MM.1S (cell line): ENCODE data around the gene EID2.

Experiments
- DNase-seq: peaks from one replicate; pipeline ENCODE4 v3.0.0-alpha.2; 2015
- H2AFZ ChIP-seq: fragments of 300-600 bp; sonication (generic); 2 replicates; pipeline ENCODE4 v1.6.0; 2016; ENCODE audit warnings: antibody characterized with exemption, low read length
- H3F3A ChIP-seq: fragments of 300-600 bp; sonication (generic); 2 replicates; pipeline ENCODE4 v1.6.1; 2016; ENCODE audit warnings: mild to moderate bottlenecking, antibody characterized with exemption, low read length, moderate library complexity, mixed read lengths; ENCODE audit not compliant: insufficient read depth
- H3K27ac ChIP-seq: fragments of 300-600 bp; sonication (generic); 2 replicates; pipeline ENCODE4 v1.5.1; 2016; ENCODE audit warnings: mild to moderate bottlenecking, low read length
- H3K27me3 ChIP-seq: fragments of 300-600 bp; sonication (generic); replicated peaks from 2 replicates; pipeline ENCODE4 v1.6.0; 2016; ENCODE audit warnings: low read length; ENCODE audit not compliant: insufficient read depth
- H3K36me3 ChIP-seq: fragments of 300-600 bp; sonication (generic); replicated peaks from 2 replicates; pipeline ENCODE4 v1.6.1; 2016; ENCODE audit warnings: mild to moderate bottlenecking, low read length, mixed read lengths; ENCODE audit not compliant: insufficient read depth
- H3K4me1 ChIP-seq: fragments of 300-600 bp; sonication (generic); 2 replicates; pipeline ENCODE4 v1.6.1; 2016; ENCODE audit warnings: low read length, mixed read lengths
- H3K4me2 ChIP-seq: fragments of 300-600 bp; sonication (generic); 2 replicates; pipeline ENCODE4 v1.6.0; 2016; ENCODE audit warnings: low read depth, low read length
- H3K4me3 ChIP-seq: fragments of 300-600 bp; sonication (generic); 2 replicates; pipeline ENCODE4 v1.5.1; 2016; ENCODE audit warnings: low read length, mixed read lengths
- H3K79me2 ChIP-seq: fragments of 300-600 bp; sonication (generic); 2 replicates; pipeline ENCODE4 v1.6.1; 2016; ENCODE audit warnings: mixed run types, low read length, mixed read lengths
- H3K9ac ChIP-seq: fragments of 300-600 bp; sonication (generic); 2 replicates; pipeline ENCODE4 v1.6.1; 2016; ENCODE audit warnings: low read length, mixed read lengths
- H3K9me2 ChIP-seq: fragments of 300-600 bp; sonication (generic); replicated peaks from 2 replicates; pipeline ENCODE4 v1.6.1; 2016; ENCODE audit warnings: mild to moderate bottlenecking, low read length, mixed read lengths; ENCODE audit not compliant: insufficient read depth
- H3K9me3 ChIP-seq: fragments of 300-600 bp; sonication (generic); replicated peaks from 2 replicates; pipeline ENCODE4 v1.6.1; 2016; ENCODE audit warnings: mild to moderate bottlenecking, low read length, mixed read lengths; ENCODE audit not compliant: insufficient read depth
- H4K20me1 ChIP-seq: fragments of 300-600 bp; sonication (generic); 2 replicates; pipeline ENCODE4 v1.6.1; 2016; ENCODE audit warnings: mild to moderate bottlenecking, low read length, moderate library complexity, mixed read lengths; ENCODE audit not compliant: insufficient read depth
- EZH2 ChIP-seq: fragments of 300-600 bp; sonication (generic); optimal IDR thresholded peaks from 2 replicates; pipeline ENCODE3; 2017; ENCODE audit warnings: low read depth, mild to moderate bottlenecking, antibody characterized with exemption, low read length, mixed read lengths
- EZH2phosphoT487 ChIP-seq: fragments of 300-600 bp; sonication (generic); IDR thresholded peaks from 2 replicates; pipeline ENCODE4 v1.6.1; 2018; ENCODE audit warnings: antibody characterized with exemption, low read length
- TF ChIP-seq, protein P1 (sequence below): fragments of 300-600 bp; sonication (generic); IDR thresholded peaks from 2 replicates; pipeline ENCODE4 v1.5.1; 2016; ENCODE audit warnings: antibody characterized with exemption, low read length, mixed read lengths

Gene EID2

GRCh38 chr19:39497701-39497995, 42.3 kb downstream of the EID2 start:
- DNase-seq, result no peak
- Histone ChIP-seq H3K36me3 (no peaks in the 10 kb centered on the region), H3K9me2 (no peaks in the 10 kb centered on the region), H3K4me3 (no peak overlapping the region; the same call in 1 of the 2 replicates), H3K27me3 (peaks cover 65% of the 10 kb centered on the region), H3K79me2 (no peaks in the 10 kb centered on the region), H3K4me2 (peak overlapping the region; percentile 86), H3K9me3 (no peaks in the 10 kb centered on the region), H2AFZ (peak overlapping the region; percentile 33; the same call in 1 of the 2 replicates), H3F3A (no peaks in the 10 kb centered on the region), H3K27ac (no peak overlapping the region), H3K9ac (no peak overlapping the region), H4K20me1 (no peaks in the 10 kb centered on the region), H3K4me1 (peaks cover 10% of the 10 kb centered on the region; the same call in 1 of the 2 replicates)
- TF ChIP-seq, protein P1, sequence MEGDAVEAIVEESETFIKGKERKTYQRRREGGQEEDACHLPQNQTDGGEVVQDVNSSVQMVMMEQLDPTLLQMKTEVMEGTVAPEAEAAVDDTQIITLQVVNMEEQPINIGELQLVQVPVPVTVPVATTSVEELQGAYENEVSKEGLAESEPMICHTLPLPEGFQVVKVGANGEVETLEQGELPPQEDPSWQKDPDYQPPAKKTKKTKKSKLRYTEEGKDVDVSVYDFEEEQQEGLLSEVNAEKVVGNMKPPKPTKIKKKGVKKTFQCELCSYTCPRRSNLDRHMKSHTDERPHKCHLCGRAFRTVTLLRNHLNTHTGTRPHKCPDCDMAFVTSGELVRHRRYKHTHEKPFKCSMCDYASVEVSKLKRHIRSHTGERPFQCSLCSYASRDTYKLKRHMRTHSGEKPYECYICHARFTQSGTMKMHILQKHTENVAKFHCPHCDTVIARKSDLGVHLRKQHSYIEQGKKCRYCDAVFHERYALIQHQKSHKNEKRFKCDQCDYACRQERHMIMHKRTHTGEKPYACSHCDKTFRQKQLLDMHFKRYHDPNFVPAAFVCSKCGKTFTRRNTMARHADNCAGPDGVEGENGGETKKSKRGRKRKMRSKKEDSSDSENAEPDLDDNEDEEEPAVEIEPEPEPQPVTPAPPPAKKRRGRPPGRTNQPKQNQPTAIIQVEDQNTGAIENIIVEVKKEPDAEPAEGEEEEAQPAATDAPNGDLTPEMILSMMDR, result no peak
- no peak for TF ChIP-seq EZH2
- no peak for TF ChIP-seq EZH2phosphoT487

DNA sequence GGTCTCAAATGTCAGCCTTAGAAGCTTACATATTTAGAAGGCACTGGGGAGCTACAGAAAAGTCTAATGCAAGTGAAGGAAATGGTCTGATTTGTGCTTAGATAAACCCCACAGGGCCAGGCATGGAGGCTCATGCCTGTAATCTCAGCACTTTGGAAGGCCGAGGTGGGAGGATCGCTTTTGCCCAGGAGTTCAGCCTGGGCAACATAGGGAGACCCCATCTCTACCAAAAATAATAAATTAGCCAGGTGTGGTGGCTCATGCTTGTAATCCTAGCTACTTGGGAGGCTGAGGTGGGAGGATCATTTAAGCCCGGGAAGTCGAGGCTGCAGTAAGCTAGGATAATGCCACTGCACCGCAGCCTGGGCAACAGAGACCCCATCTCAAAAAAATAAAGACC, 43.9 kb downstream of the EID2 start:
- Histone ChIP-seq H3K4me2 (no peak overlapping the region), H4K20me1 (no peaks in the 10 kb centered on the region), H3K79me2 (no peaks in the 10 kb centered on the region), H3F3A (no peaks in the 10 kb centered on the region), H3K27ac (no peak overlapping the region), H3K27me3 (peaks cover 52% of the 10 kb centered on the region), H3K4me3 (no peak overlapping the region), H3K9me3 (no peaks in the 10 kb centered on the region), H3K9ac (no peak overlapping the region), H3K4me1 (peaks cover 10% of the 10 kb centered on the region; the same call in 1 of the 2 replicates), H3K9me2 (no peaks in the 10 kb centered on the region), H2AFZ (no peak overlapping the region), H3K36me3 (no peaks in the 10 kb centered on the region)
- no peak for TF ChIP-seq EZH2
- TF ChIP-seq, protein P1, result no peak
- no peak for DNase-seq

GRCh38 chr19:39494661-39495060, 45.3 kb downstream of the EID2 start:
- H2AFZ ChIP-seq, result no peak overlapping the region
- H3K9me2 ChIP-seq, result no peaks in the 10 kb centered on the region
- TF ChIP-seq, protein P1, result no peak
- TF ChIP-seq EZH2phosphoT487 (no peak), EZH2 (no peak)
- H3K4me1 ChIP-seq, result peaks cover 10% of the 10 kb centered on the region; the same call in 1 of the 2 replicates
- H3K27ac ChIP-seq, result no peak overlapping the region
- H3K27me3 ChIP-seq, result peaks cover 38% of the 10 kb centered on the region
- H4K20me1 ChIP-seq, result no peaks in the 10 kb centered on the region
- H3K4me2 ChIP-seq, result no peak overlapping the region
- H3K4me3 ChIP-seq, result no peak overlapping the region
- H3K79me2 ChIP-seq, result no peaks in the 10 kb centered on the region
- no peak overlapping the region for H3K9ac ChIP-seq
- no peaks in the 10 kb centered on the region for H3K36me3 ChIP-seq
- no peak for DNase-seq
- H3K9me3 ChIP-seq, result no peaks in the 10 kb centered on the region
- H3F3A ChIP-seq, result no peaks in the 10 kb centered on the region
